HL-60 (cell line): Measurements from ENCODE around the gene LRP10.

Source experiments
- CTCF ChIP-seq: IDR thresholded peaks from one replicate; pipeline ENCODE4 v1.5.1; 2011; ENCODE audit warnings: low read length, control low read depth, inconsistent platforms; ENCODE audit not compliant: insufficient read depth
- GABPA ChIP-seq: IDR thresholded peaks from 2 replicates; pipeline ENCODE4 v1.6.1; 2012; ENCODE audit warnings: low read depth
- SPI1 ChIP-seq: IDR thresholded peaks from 2 replicates; pipeline ENCODE4 v1.6.1; 2012; ENCODE audit warnings: low read depth, mild to moderate bottlenecking, borderline replicate concordance

- TF ChIP-seq CTCF = no peak
- no peak for TF ChIP-seq GABPA
- no peak for TF ChIP-seq SPI1
These were observed 13.4 kb downstream of the LRP10 start for GRCh38 chr14:22884738-22885523.
